MG63 (cell line): Measurements from ENCODE around the gene RAB22A. TPM values are rescaled to one million over a fixed set of nuclear protein-coding genes. Genes with fewer than 3 reads are reported as not detected.

ENCODE experiments used
- DNase-seq: peaks from one replicate; pipeline ENCODE4 v3.0.0-alpha.2; 2020
- H3K27me3 ChIP-seq: fragments of 250-450 bp; sonication (Bioruptor Pico); 2 replicates; pipeline ENCODE4 v1.5.1; 2020; ENCODE audit warnings: mild to moderate bottlenecking, moderate library complexity
- H3K36me3 ChIP-seq: fragments of 250-450 bp; sonication (Bioruptor Pico); 2 replicates; pipeline ENCODE4 v1.5.1; 2020; ENCODE audit warnings: mild to moderate bottlenecking, moderate library complexity
- H3K4me3 ChIP-seq: fragments of 250-450 bp; sonication (Bioruptor Pico); 2 replicates; pipeline ENCODE4 v1.5.1; 2020; ENCODE audit warnings: mild to moderate bottlenecking, moderate library complexity
- H3K9me3 ChIP-seq: fragments of 250-450 bp; sonication (Bioruptor Pico); 2 replicates; pipeline ENCODE4 v1.5.1; 2020; ENCODE audit warnings: mild to moderate bottlenecking, moderate library complexity
- total RNA-seq: library from RNA; depleted of rRNA; stranded (reverse); fragments of >200 nt; shearing (Covaris generic); gene quantifications from 2 replicates; pipeline ENCODE4 v1.2.3, GENCODE V29; 2014; ENCODE audit warnings: low replicate concordance; rRNA removed

The RAB22A gene
- total RNA-seq: 14.2 and 19.1 TPM in 2 replicates

- peak; percentile 76 for DNase-seq
- H3K27me3 ChIP-seq: no peaks in the 10 kb centered on the region
Observed at GRCh38 chr20:58309591-58310290, at the start of gene RAB22A. Gene RAB22A, plus strand, starts transcription at chr20:58309715. Its CDS starts 262 bp downstream, at chr20:58309977.

GRCh38 chr20:58260006-58260405 lies 49.5 kb upstream of the RAB22A start:
- Histone ChIP-seq H3K27me3 (no peaks in the 10 kb centered on the region), H3K36me3 (peaks cover 8% of the 10 kb centered on the region), H3K9me3 (no peaks in the 10 kb centered on the region), H3K4me3 (no peak overlapping the region)
- DNase-seq: no peak

More at GRCh38 chr20:58309591-58310290, at the start of gene RAB22A:
- Histone ChIP-seq H3K36me3 (peaks cover 36% of the 10 kb centered on the region), H3K4me3 (peak within 1 kb of the TSS; percentile 98), H3K9me3 (no peaks in the 10 kb centered on the region)

DNA sequence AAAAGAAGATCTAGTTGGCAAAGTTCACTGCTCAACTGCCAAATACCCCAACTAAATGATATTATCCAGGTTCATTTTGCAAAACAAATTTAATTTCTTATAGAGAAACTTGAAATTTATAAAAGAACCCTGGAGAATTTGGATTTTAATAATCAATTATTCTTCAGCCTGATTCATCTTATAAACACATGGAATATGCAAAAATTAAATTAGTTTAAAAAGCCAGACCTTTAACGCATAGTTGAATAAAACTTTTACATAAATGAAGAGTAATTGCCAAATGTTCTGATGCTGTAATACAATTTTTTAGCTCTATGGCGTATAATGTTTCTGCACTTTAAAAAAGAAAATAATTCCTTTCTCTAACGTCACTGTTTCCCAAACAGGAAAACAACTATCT lies 47.9 kb upstream of the RAB22A start:
- no peak for DNase-seq
- Histone ChIP-seq H3K27me3 (no peaks in the 10 kb centered on the region), H3K36me3 (peaks cover 14% of the 10 kb centered on the region), H3K4me3 (no peak overlapping the region), H3K9me3 (no peaks in the 10 kb centered on the region)

DNA sequence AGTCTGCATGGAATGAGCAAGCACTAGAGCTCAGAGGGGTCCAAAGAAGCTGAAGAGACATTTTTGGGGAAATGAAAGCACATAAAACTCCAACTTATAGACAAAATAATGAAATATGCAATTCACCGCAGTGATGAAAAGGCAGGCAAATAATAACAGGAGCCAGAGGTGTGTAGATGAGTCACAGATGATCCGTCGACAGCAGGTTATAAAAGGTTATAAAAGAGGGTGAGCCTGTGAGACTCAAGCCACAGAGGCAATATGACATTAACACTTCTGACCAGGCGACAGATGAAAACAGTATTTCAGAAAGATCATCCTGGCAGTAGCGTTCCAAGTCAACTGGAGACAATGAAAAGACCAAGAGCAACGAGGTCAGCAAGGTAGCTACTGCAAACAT lies 45.2 kb upstream of the RAB22A start:
- Histone ChIP-seq H3K36me3 (peaks cover 10% of the 10 kb centered on the region), H3K9me3 (no peaks in the 10 kb centered on the region), H3K4me3 (no peak overlapping the region), H3K27me3 (no peaks in the 10 kb centered on the region)
- no peak for DNase-seq

GRCh38 chr20:58267389-58268215 lies 41.9 kb upstream of the RAB22A start:
- no peak for DNase-seq
- no peak overlapping the region for H3K4me3 ChIP-seq
- no peaks in the 10 kb centered on the region for H3K27me3 ChIP-seq
- no peaks in the 10 kb centered on the region for H3K9me3 ChIP-seq
- peaks cover 10% of the 10 kb centered on the region for H3K36me3 ChIP-seq

DNA sequence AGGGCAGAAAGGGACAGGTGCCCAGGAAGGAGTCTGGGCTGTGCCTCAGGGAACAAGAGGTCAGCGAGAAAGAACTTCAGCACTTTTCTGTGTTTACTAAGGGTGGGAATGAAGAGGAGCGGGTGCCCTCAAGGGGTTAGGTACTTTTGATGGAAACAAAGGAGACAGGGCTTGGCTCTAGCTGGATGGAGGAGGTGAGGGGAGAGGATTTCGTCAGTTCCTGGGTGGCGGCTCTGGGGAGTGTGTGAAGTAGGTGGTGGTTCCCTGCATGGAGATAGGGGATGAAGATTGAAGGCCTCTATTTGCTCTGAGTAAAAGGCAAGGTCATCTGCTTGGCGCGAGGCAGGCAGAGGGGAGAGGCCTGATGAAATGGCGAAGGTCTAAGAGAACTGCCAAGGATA lies 41.1 kb upstream of the RAB22A start:
- no peaks in the 10 kb centered on the region for H3K9me3 ChIP-seq
- DNase-seq: no peak
- no peaks in the 10 kb centered on the region for H3K27me3 ChIP-seq

GRCh38 chr20:58268936-58269619 lies 40.4 kb upstream of the RAB22A start:
- Histone ChIP-seq H3K27me3 (no peaks in the 10 kb centered on the region), H3K9me3 (peaks cover 2% of the 10 kb centered on the region; the same call in 1 of the 2 replicates), H3K4me3 (no peak overlapping the region), H3K36me3 (peaks cover 6% of the 10 kb centered on the region)
- no peak for DNase-seq

More for the DNA sequence above, 41.1 kb upstream of the RAB22A start:
- H3K4me3 ChIP-seq: no peak overlapping the region
- H3K36me3 ChIP-seq: peaks cover 10% of the 10 kb centered on the region

GRCh38 chr20:58271606-58272351 lies 37.7 kb upstream of the RAB22A start:
- no peaks in the 10 kb centered on the region for H3K27me3 ChIP-seq
- H3K4me3 ChIP-seq: no peak overlapping the region
- peak; percentile 34 for DNase-seq
- no peaks in the 10 kb centered on the region; the same call in 1 of the 2 replicates for H3K36me3 ChIP-seq
- H3K9me3 ChIP-seq: peaks cover 15% of the 10 kb centered on the region

GRCh38 chr20:58274384-58274783 lies 35.1 kb upstream of the RAB22A start:
- no peaks in the 10 kb centered on the region; the same call in 1 of the 2 replicates for H3K36me3 ChIP-seq
- H3K4me3 ChIP-seq: no peak overlapping the region
- H3K27me3 ChIP-seq: no peaks in the 10 kb centered on the region
- peaks cover 15% of the 10 kb centered on the region for H3K9me3 ChIP-seq
- no peak for DNase-seq

- no peak overlapping the region for H3K4me3 ChIP-seq
- no peaks in the 10 kb centered on the region for H3K36me3 ChIP-seq
- no peaks in the 10 kb centered on the region for H3K27me3 ChIP-seq
- peaks cover 15% of the 10 kb centered on the region for H3K9me3 ChIP-seq
- no peak for DNase-seq
Observed at GRCh38 chr20:58277107-58277506, 32.4 kb upstream of the RAB22A start.

DNA sequence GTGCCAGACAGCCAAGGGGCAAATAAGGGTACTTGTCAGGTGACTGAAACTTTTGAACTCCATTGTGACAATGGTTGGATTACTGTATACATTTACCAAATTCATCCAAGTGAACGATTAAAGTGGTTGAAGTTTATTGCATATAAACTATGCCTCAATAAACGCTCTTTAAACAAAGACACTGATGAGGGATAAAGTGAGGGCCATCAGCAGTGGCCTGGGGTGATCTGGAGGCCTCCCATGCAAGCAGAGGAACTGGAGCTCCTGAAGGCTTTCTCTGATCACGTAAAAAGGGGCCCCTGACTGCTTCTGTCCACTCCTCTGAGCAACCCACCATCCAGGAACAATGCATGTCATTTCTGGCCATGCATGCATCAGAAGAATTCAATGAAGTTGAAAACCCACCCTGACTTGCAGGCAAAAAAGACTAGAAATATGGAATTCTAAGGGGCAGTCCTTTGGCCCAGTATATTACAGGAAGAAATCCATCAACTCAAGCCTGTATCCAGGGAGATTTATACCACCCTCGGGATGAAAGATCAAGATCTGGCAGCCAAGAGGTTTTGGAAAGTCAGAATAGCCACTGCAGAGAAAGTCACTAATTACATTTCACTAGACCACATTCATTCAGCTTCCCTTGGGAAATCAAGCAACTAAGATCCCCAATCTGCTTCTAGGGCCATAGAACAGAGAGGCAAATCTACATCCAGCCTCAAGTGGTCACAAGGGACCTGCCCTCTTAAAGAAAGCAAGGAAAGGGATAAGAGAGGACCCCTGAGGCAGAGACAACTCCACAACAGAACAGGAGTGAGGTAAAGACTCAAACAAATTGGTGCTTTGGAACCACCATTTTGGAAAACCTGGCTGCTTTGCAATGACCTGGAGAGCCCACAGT lies 31.7 kb upstream of the RAB22A start:
- H3K36me3 ChIP-seq: no peaks in the 10 kb centered on the region
- H3K4me3 ChIP-seq: no peak overlapping the region
- no peaks in the 10 kb centered on the region for H3K27me3 ChIP-seq
- H3K9me3 ChIP-seq: peaks cover 15% of the 10 kb centered on the region
- DNase-seq: no peak

DNA sequence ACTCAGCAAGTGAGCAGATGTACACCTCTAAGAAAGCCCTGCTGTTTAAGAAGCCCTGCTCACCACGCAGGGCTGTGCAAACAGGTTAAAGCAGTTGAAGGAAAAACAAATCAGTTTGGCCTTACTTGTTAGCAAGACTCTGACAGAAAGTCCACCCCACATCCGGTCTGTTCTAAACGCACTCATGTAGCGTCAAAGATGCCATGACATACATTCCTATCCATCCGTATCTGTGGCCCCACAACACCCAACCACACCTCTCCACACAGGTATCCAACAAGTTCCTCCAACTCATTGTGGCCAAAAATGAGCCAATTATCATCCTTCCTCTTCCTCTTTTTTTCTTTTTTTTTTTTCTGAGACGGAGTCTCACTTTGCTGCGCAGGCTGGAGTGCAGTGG lies 22.8 kb upstream of the RAB22A start:
- H3K4me3 ChIP-seq: no peak overlapping the region
- no peak for DNase-seq
- H3K9me3 ChIP-seq: no peaks in the 10 kb centered on the region
- H3K36me3 ChIP-seq: peaks cover 5% of the 10 kb centered on the region
- H3K27me3 ChIP-seq: no peaks in the 10 kb centered on the region

GRCh38 chr20:58287638-58288037 lies 21.9 kb upstream of the RAB22A start:
- DNase-seq: no peak
- Histone ChIP-seq H3K36me3 (peaks cover 5% of the 10 kb centered on the region), H3K4me3 (no peak overlapping the region)

DNA sequence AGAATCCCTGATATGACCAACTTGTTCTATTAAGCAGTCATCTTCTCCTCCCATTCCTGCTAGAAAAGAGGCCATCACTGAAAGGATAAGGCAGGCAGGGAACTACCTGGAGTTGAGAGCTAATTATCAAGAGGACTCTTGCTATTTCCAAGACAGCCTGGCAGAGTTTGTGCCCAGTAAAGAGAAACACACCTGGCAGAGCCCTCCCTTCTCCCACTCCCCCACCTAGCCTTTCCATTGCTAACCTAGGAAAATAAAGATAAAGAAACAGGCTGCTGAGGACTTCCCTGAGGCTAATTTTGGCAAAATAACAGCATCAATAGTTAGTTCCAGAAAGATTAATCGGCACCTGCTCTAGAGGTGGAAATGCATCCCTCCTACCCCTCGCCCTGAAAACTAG lies 20.4 kb upstream of the RAB22A start:
- Histone ChIP-seq H3K4me3 (no peak overlapping the region), H3K36me3 (peaks cover 7% of the 10 kb centered on the region), H3K9me3 (no peaks in the 10 kb centered on the region), H3K27me3 (no peaks in the 10 kb centered on the region)
- DNase-seq: no peak

More at GRCh38 chr20:58287638-58288037, 21.9 kb upstream of the RAB22A start:
- Histone ChIP-seq H3K27me3 (no peaks in the 10 kb centered on the region), H3K9me3 (no peaks in the 10 kb centered on the region)

DNA sequence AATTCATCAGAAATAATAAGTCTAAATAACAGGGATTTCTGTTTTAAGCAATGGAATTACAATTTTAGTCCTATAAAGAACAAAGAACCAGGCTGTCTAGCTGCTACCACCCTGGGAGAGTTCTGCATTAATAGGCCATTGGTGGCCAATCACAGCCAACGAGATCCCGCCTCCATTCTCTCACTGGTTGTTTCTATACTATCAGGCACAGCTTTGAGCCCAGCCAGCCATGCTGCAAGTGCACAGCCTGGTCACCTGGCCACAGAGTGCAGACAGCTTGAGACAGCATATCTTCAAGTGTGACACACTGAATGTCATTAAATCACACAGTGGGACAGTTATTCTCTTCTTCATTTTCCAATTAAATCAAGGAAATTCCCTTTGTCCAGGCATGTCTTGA lies 16.1 kb upstream of the RAB22A start:
- Histone ChIP-seq H3K9me3 (no peaks in the 10 kb centered on the region), H3K4me3 (no peak overlapping the region)

More for the DNA sequence above, 16.1 kb upstream of the RAB22A start:
- Histone ChIP-seq H3K27me3 (no peaks in the 10 kb centered on the region), H3K36me3 (0 out of 2 replicates have a peak, but pooled peaks cover 3% of the 10 kb centered on the region)
- DNase-seq: no peak
